ENCODE results near the gene HOXD3.

- TF ChIP-seq, protein P1, sequence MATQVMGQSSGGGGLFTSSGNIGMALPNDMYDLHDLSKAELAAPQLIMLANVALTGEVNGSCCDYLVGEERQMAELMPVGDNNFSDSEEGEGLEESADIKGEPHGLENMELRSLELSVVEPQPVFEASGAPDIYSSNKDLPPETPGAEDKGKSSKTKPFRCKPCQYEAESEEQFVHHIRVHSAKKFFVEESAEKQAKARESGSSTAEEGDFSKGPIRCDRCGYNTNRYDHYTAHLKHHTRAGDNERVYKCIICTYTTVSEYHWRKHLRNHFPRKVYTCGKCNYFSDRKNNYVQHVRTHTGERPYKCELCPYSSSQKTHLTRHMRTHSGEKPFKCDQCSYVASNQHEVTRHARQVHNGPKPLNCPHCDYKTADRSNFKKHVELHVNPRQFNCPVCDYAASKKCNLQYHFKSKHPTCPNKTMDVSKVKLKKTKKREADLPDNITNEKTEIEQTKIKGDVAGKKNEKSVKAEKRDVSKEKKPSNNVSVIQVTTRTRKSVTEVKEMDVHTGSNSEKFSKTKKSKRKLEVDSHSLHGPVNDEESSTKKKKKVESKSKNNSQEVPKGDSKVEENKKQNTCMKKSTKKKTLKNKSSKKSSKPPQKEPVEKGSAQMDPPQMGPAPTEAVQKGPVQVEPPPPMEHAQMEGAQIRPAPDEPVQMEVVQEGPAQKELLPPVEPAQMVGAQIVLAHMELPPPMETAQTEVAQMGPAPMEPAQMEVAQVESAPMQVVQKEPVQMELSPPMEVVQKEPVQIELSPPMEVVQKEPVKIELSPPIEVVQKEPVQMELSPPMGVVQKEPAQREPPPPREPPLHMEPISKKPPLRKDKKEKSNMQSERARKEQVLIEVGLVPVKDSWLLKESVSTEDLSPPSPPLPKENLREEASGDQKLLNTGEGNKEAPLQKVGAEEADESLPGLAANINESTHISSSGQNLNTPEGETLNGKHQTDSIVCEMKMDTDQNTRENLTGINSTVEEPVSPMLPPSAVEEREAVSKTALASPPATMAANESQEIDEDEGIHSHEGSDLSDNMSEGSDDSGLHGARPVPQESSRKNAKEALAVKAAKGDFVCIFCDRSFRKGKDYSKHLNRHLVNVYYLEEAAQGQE (IDR thresholded peaks at IDR 0.05; ENCODE audit: insufficient read depth in 1 of 2, low read depth in 2 of 2, low read length in 2 of 2) = no peak
- TF ChIP-seq TAF1 (IDR thresholded peaks at IDR 0.05; ENCODE audit: borderline replicate concordance, insufficient read depth, low read length) (no peak), POLR2AphosphoS5 (IDR thresholded peaks at IDR 0.05; ENCODE audit: low read depth, low read length) (no peak), FOXP2 (optimal IDR thresholded peaks at IDR 0.05; ENCODE audit: borderline replicate concordance, extremely low read depth, extremely low read length, insufficient read depth) (no peak)
These were observed 15.9 kb downstream of the HOXD3 start for GRCh38 chr2:176172895-176173566.

All from PFSK-1 (cell line).